ENCODE data around the gene MYLK4.

The MYLK4 gene

GRCh38 chr6:2630359-2630758 is 120.4 kb downstream of the MYLK4 start:
- peak; percentile 67 for DNase-seq (ENCODE audit: low spot score)

DNA sequence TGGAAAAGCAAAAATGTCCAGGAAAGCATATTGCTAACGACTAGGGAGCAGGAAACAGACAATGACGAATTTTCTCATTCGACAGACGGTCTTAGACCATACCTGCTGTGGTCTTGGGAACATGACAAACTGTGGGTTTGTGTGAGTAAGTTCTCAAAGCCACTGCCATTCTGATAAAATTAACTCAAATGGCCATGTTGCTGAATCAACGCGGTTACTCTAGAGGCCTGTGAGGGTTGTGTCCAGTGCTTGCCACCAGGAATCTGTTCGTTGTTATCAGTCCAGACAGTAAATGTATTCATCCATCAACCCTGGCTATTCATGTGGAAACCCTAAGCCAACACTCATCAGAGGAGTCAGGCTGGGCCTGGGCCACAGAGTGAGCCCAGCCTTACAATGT is 124.3 kb downstream of the MYLK4 start:
- no peak for DNase-seq (ENCODE audit: low spot score)

GRCh38 chr6:2625581-2625980 is 125.1 kb downstream of the MYLK4 start:
- no peak for DNase-seq (ENCODE audit: low spot score)

DNA sequence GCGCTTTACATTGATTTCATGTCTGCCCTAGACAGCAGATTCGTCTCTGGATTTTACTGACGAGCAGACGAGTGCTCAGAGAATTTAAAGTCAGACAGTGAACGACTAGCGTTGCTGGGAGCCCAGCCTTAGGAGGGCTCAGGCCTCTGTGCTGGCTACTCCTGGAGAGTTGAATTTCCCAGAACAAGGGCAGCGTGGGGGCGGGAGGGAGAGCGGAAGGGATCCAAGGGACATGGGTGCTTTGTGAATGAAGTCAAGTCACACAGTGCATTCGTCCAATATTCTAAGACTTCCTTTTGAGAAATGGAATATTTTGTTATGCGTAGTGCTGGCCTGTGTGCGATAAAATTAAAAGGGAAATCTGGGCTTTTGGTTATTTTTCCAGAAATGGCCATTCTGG is 126.5 kb downstream of the MYLK4 start:
- DNase-seq (ENCODE audit: low spot score), result no peak

DNA sequence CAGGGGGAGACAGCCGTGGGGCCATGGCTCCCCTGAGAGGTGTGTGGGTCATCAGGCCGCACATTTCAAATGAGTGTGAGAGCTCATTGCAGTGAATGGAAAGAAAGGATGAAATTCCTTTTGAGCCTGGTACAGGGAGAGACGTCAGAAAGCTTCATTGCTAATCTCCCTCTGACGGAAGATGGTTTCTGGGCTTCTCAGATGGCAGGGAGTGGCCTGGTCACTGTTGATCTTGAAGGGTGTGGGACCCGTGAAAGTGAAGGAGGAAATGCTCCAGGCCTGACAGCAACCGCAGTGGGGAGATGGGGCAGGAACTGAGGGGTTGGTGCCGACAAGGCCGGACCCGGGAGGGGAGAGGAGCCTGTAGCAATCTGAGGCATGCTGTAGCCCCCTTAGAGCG is 127.4 kb downstream of the MYLK4 start:
- DNase-seq (ENCODE audit: low spot score), result no peak

GRCh38 chr6:2622671-2623070 is 128.1 kb downstream of the MYLK4 start:
- no peak for DNase-seq (ENCODE audit: low spot score)

DNA sequence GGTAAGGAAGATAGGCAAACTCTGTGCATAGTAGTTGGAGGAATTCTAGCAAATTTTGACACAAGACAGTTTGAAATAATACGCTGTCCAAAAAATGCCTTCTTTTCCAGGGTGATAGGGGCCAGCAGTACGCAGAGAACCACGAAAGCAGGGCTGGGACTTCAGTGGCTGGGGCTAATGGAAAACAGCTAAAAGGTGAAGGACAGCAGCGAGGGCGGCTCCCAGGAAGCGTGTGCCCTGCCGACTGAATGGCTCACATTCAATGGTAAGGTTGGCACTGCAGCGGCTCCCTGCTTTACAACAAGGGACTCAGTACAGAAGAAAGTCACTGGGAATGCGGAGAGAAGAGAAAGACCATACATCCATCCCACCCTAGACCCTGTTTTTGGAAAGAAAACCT is 131.1 kb downstream of the MYLK4 start:
- DNase-seq (ENCODE audit: low spot score), result no peak

DNA sequence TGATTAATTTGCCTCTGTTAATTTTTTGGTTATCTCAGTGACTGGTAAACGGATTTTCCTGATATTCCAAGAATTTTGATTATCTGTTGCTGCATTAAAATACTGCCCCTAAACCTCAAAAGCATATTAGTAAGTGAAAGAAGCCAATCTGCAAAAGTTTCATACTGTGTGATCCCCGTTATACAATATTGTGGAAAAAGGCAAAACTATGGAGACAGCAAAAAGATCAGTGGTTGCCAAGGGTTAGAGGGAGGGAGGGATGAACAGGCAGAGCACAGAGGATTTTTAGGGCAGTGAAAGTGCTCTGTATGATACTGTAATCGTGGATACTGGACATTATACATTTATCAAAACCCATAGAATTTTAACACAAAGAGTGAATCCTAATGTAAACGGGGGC is 133.0 kb downstream of the MYLK4 start:
- no peak for DNase-seq (ENCODE audit: low spot score)

DNA sequence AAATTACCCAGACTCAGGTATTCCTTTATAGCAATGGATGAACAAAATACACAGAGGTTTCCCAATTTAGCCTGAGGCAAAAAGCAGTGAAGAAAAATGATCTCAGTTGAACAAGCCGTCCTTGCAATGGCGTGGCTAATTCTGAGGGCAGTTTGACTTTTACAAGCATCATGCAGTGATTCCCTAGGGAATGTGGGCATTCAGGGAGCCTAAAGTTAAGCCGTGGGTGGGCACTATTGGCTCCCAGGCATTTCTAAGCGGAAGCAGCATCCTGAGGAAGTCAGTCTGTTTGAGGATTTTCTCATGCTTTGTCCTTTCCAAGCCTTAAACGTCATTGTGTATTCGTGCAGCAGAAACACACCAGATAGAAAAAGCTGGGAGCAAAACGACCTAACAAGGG is 133.9 kb downstream of the MYLK4 start:
- DNase-seq (ENCODE audit: low spot score), result no peak

DNA sequence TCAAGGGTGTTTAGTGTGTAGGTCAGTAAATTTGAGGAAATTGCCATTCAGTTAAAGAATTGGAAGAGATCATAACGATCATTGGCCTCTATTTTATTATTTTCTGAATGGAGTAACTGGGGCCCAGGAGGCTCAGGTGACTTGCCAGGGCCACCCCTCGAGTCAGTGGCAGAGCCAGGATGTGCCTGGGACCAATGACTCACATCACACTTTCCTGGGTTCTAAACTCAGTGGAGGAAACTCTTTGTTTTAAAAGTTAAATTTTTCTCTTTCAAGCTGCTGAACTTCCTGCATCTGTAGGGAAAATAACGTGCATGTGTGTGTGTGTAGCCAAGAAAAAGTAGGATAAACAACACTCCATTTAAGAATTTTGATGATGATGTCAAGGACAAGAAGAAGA is 135.5 kb downstream of the MYLK4 start:
- no peak for DNase-seq (ENCODE audit: low spot score)

DNA sequence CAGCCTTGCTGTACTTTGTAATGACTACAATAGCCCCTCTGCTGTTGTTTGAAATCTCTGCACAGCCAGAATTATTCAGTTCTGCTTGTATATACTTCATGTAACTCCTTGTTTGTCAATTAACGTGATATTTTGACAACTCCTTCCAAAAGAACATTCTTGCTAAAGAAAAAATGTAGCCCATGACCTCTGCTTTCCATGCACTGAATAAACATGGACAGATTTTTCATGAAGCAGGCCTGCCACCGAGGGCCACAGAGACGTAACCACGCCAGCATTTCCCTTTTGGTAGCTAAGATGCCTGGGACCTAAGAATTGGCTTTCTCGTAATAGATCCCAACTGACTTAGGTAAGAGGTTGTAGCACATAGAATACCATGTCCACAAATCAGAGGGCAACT is 135.9 kb downstream of the MYLK4 start:
- DNase-seq (ENCODE audit: low spot score), result no peak

DNA sequence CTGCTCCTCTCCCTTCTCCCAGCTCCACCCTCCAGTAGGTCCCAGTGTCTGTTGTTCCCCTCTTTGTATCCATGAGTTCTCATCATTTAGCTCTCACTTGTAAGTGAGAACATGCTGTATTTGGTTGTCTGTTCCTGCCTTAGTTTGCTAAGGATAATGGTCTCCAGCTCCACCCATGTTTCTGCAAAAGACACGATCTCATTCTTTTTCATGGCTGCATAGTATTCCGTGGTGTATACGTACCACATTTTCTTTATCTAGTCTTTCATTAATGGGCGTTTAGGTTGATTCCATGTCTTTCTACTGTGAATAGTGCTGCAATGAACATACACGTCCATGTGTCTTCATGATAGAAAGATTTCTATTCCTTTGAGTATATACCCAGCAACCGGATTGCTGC is 136.6 kb downstream of the MYLK4 start:
- DNase-seq (ENCODE audit: low spot score), result no peak
